IMR-90 (cell line): Measurements from ENCODE around the gene CDX1.

Experiments
- BHLHE40 ChIP-seq: fragments of 150-350 bp; IDR thresholded peaks from 2 replicates; pipeline ENCODE4 v1.6.1; 2016; ENCODE audit warnings: mild to moderate bottlenecking, low read depth, low read length
- CEBPB ChIP-seq: IDR thresholded peaks from 2 replicates; pipeline ENCODE4 v1.6.1; 2012; ENCODE audit warnings: low read depth, low read length, improper control_type of control experiment
- CHD1 ChIP-seq: IDR thresholded peaks from 2 replicates; pipeline ENCODE4 v1.6.1; 2012; ENCODE audit warnings: low read depth, low read length, improper control_type of control experiment
- CTCF ChIP-seq: conservative IDR thresholded peaks from 2 replicates; pipeline ENCODE4 v1.5.1; 2012; ENCODE audit warnings: mild to moderate bottlenecking, low read depth, low read length, improper control_type of control experiment
- FOS ChIP-seq: fragments of 150-350 bp; IDR thresholded peaks from 2 replicates; pipeline ENCODE4 v1.6.1; 2016; ENCODE audit warnings: low read depth, low read length
- MAFK ChIP-seq: IDR thresholded peaks from 2 replicates; pipeline ENCODE4 v1.6.1; 2012; ENCODE audit warnings: low read depth, low read length, improper control_type of control experiment
- MAZ ChIP-seq: IDR thresholded peaks from 2 replicates; pipeline ENCODE4 v1.6.1; 2012; ENCODE audit warnings: low read depth, mild to moderate bottlenecking, low read length, improper control_type of control experiment, moderate library complexity, borderline replicate concordance
- NFE2L2 ChIP-seq: fragments of 150-350 bp; IDR thresholded peaks from 2 replicates; pipeline ENCODE4 v1.6.1; 2016; ENCODE audit warnings: low read depth, mild to moderate bottlenecking, low read length
- POLR2A ChIP-seq: IDR thresholded peaks from 2 replicates; pipeline ENCODE4 v1.6.1; 2012; ENCODE audit warnings: mild to moderate bottlenecking, low read depth, low read length
- RAD21 ChIP-seq: IDR thresholded peaks from 2 replicates; pipeline ENCODE4 v1.6.1; 2012; ENCODE audit warnings: low read length, improper control_type of control experiment
- RCOR1 ChIP-seq: IDR thresholded peaks from 2 replicates; pipeline ENCODE4 v1.6.1; 2012; ENCODE audit warnings: mild to moderate bottlenecking, low read length, improper control_type of control experiment; ENCODE audit not compliant: insufficient replicate concordance
- RFX5 ChIP-seq: IDR thresholded peaks from 2 replicates; pipeline ENCODE4 v1.8.0; 2012; ENCODE audit warnings: low read depth, mild to moderate bottlenecking, low read length, moderate library complexity
- SMC3 ChIP-seq: fragments of 150-350 bp; IDR thresholded peaks from 2 replicates; pipeline ENCODE4 v1.6.1; 2016; ENCODE audit warnings: low read depth, mild to moderate bottlenecking, antibody characterized with exemption, low read length, moderate library complexity
- USF2 ChIP-seq: fragments of 150-350 bp; IDR thresholded peaks from 2 replicates; pipeline ENCODE4 v1.6.1; 2017; ENCODE audit warnings: mild to moderate bottlenecking, antibody characterized with exemption, low read length, low read depth

GRCh38 chr5:150146862-150147601 is 19.5 kb upstream of the CDX1 start:
- TF ChIP-seq USF2, result no peak
- no peak for TF ChIP-seq POLR2A
- no peak for TF ChIP-seq CTCF
- no peak for TF ChIP-seq BHLHE40
- TF ChIP-seq NFE2L2, result no peak
- no peak for TF ChIP-seq CEBPB
- no peak; the same call in 1 of the 2 replicates for TF ChIP-seq MAZ
- TF ChIP-seq RAD21, result no peak
- no peak for TF ChIP-seq MAFK
- TF ChIP-seq CHD1, result no peak
- no peak for TF ChIP-seq RFX5
- no peak for TF ChIP-seq FOS
- TF ChIP-seq SMC3, result no peak
- no peak for TF ChIP-seq RCOR1
